GM10266 (cell line): Measurements from ENCODE around the gene LOXHD1.

Experiments used
- DNase-seq: peaks from one replicate; pipeline ENCODE4 v3.0.0; 2012; ENCODE audit errors: extremely low spot score
- TF ChIP-seq, protein P1 (sequence below): IDR thresholded peaks from 2 replicates; pipeline ENCODE4 v1.5.1; 2012; ENCODE audit warnings: mild to moderate bottlenecking, low read depth; ENCODE audit not compliant: control insufficient read depth, insufficient read depth; ENCODE audit errors: missing control alignments

Gene LOXHD1

DNA sequence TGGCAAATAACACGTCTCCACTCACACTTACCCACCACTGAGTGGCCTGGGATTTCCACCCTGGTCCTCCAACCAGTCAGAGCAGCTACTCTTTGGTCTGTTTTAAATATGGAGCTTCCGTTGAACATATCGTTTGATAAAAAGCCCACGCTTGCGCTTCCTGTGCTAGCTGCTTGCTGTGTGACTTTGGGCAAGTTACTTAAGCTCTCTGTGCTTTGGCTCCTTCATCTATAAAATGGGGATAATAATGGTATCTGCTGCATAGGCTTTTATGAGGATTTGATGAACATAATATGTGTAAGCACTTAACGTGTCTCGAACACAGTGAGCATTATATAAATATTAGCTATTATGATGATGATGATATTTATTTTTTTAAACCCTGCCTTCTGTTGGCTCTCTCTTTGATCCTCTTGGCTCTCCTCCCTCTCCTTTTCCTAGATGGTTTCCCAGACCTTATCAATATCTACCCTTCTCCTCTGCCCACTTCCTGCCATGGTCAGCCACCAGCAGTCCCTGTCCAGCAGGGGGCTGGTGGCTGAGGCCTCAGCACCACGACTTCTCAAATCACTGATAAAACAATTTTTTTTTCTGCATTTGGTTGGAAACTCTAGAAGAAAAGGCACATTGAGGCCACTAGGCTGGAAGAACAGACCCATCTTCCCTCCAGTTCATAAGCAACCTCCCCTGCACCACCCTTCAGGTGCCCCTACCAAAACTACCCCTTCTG is 191.9 kb downstream of the LOXHD1 start:
- TF ChIP-seq, protein P1, sequence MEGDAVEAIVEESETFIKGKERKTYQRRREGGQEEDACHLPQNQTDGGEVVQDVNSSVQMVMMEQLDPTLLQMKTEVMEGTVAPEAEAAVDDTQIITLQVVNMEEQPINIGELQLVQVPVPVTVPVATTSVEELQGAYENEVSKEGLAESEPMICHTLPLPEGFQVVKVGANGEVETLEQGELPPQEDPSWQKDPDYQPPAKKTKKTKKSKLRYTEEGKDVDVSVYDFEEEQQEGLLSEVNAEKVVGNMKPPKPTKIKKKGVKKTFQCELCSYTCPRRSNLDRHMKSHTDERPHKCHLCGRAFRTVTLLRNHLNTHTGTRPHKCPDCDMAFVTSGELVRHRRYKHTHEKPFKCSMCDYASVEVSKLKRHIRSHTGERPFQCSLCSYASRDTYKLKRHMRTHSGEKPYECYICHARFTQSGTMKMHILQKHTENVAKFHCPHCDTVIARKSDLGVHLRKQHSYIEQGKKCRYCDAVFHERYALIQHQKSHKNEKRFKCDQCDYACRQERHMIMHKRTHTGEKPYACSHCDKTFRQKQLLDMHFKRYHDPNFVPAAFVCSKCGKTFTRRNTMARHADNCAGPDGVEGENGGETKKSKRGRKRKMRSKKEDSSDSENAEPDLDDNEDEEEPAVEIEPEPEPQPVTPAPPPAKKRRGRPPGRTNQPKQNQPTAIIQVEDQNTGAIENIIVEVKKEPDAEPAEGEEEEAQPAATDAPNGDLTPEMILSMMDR, result no peak
- no peak for DNase-seq

- TF ChIP-seq, protein P1, result no peak
- DNase-seq, result no peak
Measured at GRCh38 chr18:46462523-46462922, 194.5 kb downstream of the LOXHD1 start.

- DNase-seq, result no peak
- TF ChIP-seq, protein P1, result no peak
Measured at GRCh38 chr18:46461993-46462392, 195.0 kb downstream of the LOXHD1 start.

GRCh38 chr18:46460754-46461153 is 196.3 kb downstream of the LOXHD1 start:
- TF ChIP-seq, protein P1, result no peak
- no peak for DNase-seq

- DNase-seq, result no peak
- TF ChIP-seq, protein P1, result no peak
Measured at GRCh38 chr18:46459789-46460455, 197.1 kb downstream of the LOXHD1 start.

DNA sequence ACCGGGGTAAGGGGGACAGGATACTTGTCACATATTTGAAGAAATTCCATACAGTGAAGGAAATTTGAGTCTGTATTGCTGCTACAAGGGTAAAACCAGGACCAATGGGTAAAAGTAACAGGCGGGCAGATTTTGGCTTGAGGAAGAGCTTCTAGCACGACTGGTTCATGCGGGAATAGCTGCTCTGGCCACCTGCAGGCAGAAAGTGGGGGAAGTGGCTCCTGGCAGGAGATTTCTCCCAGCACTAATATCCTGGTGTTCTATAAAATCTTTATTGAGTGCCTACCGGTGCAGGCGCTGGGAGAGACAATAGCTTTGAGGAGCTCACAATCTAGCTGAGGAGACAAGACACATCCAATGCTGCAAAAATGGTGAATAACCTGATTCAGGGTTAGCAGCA is 198.5 kb downstream of the LOXHD1 start:
- DNase-seq, result no peak
- TF ChIP-seq, protein P1, result no peak

- TF ChIP-seq, protein P1, result no peak
- no peak for DNase-seq
Measured at GRCh38 chr18:46456691-46457090, 200.3 kb downstream of the LOXHD1 start.
